ENCODE measurements around the gene CELA3B.

DNA sequence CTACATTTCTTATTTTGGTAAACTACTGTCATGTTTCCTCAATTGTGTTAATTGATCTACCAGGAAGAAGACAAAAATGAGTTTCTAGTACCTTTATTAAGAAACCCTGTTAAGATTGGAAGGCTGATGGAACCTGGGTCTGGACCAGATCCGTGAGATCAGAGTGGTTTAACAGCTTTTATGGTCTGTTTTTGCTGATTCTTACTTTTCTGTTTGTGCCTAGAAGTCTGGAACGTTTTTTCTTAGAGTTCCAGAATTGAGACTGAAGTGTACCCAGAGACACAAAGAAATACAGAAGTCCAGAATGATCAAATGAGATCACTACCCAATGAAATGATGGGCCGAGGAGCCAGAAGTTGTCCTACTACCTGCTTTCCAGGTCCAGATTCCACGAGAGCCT is 53.2 kb downstream of the CELA3B start:
- TF ChIP-seq SNAI2 (CRISPR knock-in tag; IDR thresholded peaks at IDR 0.05) (no peak), PPARA (CRISPR knock-in tag; IDR thresholded peaks at IDR 0.05; ENCODE audit: borderline replicate concordance) (no peak)

All from SK-N-SH treated with all-trans-retinoic acid at 6 μM for 48 hours (cell line).